Right lobe of liver (tissue), 4 donors: Measurements from ENCODE around the gene PAX6.

Experiments
- CTCF ChIP-seq, 4 donors: fragments of 200-600 bp in 3 of 4; fragments of 450-650 bp in 1 of 4; IDR thresholded peaks; one replicate each; pipeline versions ENCODE4 v1.5.1 to v1.8.0; 2016 to 2022; ENCODE audit warnings: antibody characterized with exemption in 4 of 4, mild to moderate bottlenecking in 2 of 4
- POLR2A ChIP-seq: fragments of 450-650 bp; IDR thresholded peaks from one replicate; pipeline ENCODE4 v1.6.1; 2017; ENCODE audit warnings: antibody characterized with exemption, mild to moderate bottlenecking
- donor health status: DM: no; HTN: no; CAD: no.
- donor health status: DM: no; HTN: no; CAD: no.
- donor health status: DM: no; HTN: yes; CAD: no.

GRCh38 chr11:31807799-31808667, 3.1 kb downstream of the PAX6 start:
- TF ChIP-seq CTCF (IDR thresholded peaks at IDR 0.05): no peak
- no peak for TF ChIP-seq POLR2A
